Fibroblast of mammary gland (primary cell): ENCODE data around the gene NHSL1.
A peak's percentile ranks its signal among the peaks of the same experiment; 100 is the strongest.

Source experiments
- DNase-seq: peaks from one replicate; pipeline ENCODE4 v3.0.0-alpha.2; 2010; ENCODE audit warnings: low read depth
- H3K4me3 ChIP-seq: 2 replicates; pipeline ENCODE4 v1.5.1; 2011; ENCODE audit warnings: low read depth, mild to moderate bottlenecking, low read length, moderate library complexity; ENCODE audit not compliant: control insufficient read depth
- TF ChIP-seq, protein P1 (sequence below): conservative IDR thresholded peaks from 2 replicates; pipeline ENCODE4 v1.5.1; 2011; ENCODE audit warnings: low read depth, low read length, inconsistent platforms; ENCODE audit not compliant: control insufficient read depth, insufficient read depth

NHSL1 gene

DNA sequence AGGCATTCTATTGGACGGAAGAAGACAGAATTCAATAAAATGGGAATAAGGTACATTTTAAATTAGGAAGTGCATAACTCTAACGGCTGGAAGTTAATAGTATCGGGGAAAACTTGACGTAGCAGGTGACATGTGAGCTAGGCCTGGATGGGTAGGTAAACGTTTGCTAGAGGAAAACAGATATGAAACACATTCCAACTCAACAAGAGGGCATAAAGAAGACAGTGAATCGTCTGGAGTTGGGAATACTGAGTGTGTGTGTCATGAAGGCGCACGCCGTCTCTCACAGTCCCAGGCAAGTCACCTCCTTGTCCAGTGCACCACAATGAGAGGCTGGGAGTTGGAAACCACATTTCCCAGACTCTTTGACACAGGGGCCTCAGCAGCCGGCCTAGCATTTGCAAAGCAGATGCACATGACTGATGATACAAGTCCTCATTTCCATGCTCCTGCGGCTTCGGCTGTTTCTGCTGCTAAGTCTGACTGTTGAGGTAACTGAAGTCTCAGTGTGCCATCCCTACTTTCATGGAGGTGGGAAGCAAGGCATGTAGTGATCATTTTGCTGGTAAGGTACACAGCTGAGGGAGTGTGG, 16.5 kb upstream of the NHSL1 start:
- TF ChIP-seq, protein P1, sequence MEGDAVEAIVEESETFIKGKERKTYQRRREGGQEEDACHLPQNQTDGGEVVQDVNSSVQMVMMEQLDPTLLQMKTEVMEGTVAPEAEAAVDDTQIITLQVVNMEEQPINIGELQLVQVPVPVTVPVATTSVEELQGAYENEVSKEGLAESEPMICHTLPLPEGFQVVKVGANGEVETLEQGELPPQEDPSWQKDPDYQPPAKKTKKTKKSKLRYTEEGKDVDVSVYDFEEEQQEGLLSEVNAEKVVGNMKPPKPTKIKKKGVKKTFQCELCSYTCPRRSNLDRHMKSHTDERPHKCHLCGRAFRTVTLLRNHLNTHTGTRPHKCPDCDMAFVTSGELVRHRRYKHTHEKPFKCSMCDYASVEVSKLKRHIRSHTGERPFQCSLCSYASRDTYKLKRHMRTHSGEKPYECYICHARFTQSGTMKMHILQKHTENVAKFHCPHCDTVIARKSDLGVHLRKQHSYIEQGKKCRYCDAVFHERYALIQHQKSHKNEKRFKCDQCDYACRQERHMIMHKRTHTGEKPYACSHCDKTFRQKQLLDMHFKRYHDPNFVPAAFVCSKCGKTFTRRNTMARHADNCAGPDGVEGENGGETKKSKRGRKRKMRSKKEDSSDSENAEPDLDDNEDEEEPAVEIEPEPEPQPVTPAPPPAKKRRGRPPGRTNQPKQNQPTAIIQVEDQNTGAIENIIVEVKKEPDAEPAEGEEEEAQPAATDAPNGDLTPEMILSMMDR = no peak
- H3K4me3 ChIP-seq = no peak overlapping the region
- DNase-seq = no peak

DNA sequence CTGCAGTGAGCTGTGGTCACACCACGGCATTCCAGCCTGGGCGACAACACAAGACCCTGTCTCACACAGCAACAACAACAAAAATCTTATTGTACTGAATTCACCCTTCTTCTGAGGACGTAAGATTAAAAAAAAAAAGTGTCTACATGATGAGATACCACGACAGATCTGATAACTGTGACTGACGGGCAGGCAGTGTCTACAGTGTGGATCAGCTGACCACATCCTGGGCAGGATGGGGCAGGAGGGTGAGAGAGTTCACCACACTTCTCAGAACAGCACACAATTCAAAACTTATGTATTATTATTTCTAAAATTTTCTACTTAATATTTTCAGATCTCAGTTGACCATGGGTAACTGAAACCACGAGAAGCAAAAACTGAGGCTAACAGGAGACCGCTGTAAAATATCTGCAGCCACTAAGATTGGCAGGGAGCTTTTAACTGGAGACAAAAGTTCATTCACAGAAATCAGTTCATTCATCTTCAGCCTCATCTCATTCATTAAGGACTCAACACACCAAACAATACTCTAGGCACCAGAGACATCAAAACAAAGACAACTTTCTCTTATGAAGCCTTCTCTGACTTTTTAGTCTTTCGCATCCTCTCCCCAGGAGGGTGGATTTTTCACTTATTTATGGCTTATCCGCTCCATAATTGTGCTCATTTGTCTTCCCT, 15.7 kb upstream of the NHSL1 start:
- DNase-seq = no peak
- TF ChIP-seq, protein P1 = no peak
- H3K4me3 ChIP-seq = no peak overlapping the region

DNA sequence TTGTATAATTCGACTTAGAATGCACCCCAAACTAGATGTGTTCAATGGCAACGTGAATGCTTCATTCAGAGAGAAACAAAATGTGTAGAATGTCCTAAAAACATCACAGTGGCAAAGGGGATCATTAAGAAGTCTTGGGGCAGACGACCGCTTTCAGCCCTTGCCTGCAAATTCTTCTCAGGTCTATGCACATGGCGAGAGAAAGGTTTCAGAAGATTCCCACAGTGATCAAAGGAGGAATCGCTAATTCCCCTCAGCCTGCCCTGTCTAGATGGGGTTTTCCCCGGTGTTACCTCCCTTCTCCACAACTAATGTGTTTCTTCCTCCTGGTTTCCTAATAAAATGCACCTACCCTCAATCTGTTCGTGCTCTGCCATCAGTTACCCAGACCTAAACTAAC, 13.3 kb upstream of the NHSL1 start:
- H3K4me3 ChIP-seq = no peak overlapping the region
- DNase-seq = no peak
- TF ChIP-seq, protein P1 = no peak

DNA sequence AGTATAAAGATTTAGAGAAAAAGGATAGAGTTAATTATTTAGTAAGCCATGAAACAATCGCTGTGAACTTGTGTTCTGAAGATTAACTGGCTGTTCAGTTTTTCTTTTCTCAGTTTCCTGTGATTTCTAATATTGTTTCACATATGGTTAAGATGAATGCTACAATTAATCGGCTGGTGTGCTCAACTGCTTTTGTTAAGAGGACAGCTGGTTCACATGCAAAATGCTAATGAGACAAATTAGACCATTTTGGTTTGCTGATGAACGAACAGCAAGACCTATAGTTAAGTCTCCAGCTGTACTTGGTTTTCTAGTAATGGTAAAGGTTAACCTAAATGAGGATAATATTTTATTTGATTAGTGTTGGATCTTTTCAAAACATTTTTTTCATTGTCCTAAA, 10.8 kb upstream of the NHSL1 start:
- TF ChIP-seq, protein P1 = no peak
- H3K4me3 ChIP-seq = no peak overlapping the region
- no peak for DNase-seq

DNA sequence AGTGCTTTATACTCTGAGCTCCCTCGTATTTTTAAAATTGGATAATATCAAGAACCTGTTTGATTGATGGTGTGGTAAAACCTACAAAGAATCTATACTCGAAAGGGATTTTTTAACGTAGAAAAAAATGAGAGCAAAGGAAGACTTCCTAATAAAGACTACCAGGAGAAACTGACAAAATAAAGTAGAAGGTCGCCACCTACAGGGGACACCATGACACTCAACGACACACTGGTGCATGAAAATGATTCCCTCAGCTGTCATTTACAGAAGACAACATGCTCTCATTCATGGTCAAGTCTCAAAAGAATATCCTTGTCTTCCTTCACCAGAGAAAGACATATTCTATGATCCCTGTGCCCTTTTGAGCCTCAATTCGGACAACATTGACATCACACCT, 10.1 kb upstream of the NHSL1 start:
- TF ChIP-seq, protein P1 = peak; percentile 61
- DNase-seq = peak; percentile 68
- H3K4me3 ChIP-seq = no peak overlapping the region

DNA sequence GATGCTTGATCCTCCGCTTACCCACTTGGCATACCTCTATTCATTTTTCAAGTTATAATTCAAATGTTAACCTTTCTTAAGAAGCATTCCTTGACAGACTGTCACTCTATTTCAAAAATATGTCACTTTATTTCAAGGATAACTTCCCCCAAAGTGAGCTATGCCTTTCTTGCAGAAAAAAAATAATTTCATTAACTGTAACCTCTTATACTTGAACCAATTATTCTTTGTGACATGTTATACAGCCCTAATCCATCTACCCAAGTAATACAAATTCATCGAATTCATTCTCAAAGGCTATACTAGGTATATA, 9.3 kb upstream of the NHSL1 start:
- DNase-seq = no peak
- TF ChIP-seq, protein P1 = no peak
- no peak overlapping the region for H3K4me3 ChIP-seq

DNA sequence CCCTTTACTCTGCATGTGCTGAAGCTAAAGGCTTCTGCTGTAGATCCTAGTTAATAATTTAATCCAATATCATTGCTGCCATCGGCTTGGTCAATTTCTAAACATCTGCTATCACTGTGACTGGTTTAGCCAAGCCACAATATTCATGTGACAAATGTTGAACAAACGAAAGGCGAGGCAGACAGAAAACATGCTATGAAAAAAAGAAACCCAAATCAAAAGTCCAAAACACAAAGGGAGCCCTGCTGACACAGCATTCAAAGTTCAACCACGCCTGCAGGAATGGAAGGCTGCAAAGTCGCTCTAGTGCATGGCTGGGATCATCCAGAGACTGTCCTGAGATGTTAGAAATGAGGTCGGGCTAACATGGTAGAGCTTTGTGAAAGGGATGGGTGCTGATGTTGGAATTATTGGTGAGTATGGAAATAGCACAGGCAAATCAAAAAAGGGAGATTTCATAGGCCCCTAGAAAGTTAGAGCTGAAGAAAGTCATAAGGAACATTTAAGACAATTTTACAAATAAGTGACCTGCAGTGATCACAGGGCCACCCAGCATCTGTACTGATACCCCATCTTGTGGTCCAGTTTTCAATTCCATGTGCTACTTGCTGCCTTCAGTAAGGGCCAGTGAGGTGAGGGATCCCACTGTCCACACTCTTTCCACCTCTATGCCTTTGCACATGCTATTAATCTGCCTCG, 8.8 kb upstream of the NHSL1 start:
- no peak for DNase-seq
- TF ChIP-seq, protein P1 = no peak
- H3K4me3 ChIP-seq = no peak overlapping the region
